Measurements from ENCODE around the gene KCNE3. TPM values are rescaled to one million over a fixed set of nuclear protein-coding genes. Genes with fewer than 3 reads are reported as not detected.

KCNE3 gene
- total and polyA plus RNA-seq, 2 of the 13 experiments (the other 11 are each of a cell fraction or from before 2014, with no cell fraction given), result 0.33 to 2.2 TPM

DNA sequence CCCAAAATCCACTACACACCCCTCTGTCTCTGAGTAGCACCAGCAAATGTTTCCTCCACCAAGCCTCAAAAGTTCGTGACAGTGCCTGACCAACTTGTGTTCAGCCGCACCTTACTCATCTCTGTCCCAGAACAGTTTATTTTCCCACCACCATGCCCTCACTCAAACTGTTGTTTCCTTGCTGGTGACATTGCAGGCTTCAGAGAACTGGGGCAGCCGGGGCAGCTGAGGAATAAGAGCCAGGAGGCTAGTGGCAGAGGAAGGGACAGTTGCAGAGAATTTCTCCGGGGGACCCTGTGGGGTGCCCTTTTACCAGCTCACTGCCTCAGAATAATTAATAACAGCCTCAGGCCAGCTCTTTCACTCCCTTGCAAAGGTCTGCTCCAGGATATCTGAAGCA is 709 bp upstream of the KCNE3 start (continued):
- TF ChIP-seq, protein P1, sequence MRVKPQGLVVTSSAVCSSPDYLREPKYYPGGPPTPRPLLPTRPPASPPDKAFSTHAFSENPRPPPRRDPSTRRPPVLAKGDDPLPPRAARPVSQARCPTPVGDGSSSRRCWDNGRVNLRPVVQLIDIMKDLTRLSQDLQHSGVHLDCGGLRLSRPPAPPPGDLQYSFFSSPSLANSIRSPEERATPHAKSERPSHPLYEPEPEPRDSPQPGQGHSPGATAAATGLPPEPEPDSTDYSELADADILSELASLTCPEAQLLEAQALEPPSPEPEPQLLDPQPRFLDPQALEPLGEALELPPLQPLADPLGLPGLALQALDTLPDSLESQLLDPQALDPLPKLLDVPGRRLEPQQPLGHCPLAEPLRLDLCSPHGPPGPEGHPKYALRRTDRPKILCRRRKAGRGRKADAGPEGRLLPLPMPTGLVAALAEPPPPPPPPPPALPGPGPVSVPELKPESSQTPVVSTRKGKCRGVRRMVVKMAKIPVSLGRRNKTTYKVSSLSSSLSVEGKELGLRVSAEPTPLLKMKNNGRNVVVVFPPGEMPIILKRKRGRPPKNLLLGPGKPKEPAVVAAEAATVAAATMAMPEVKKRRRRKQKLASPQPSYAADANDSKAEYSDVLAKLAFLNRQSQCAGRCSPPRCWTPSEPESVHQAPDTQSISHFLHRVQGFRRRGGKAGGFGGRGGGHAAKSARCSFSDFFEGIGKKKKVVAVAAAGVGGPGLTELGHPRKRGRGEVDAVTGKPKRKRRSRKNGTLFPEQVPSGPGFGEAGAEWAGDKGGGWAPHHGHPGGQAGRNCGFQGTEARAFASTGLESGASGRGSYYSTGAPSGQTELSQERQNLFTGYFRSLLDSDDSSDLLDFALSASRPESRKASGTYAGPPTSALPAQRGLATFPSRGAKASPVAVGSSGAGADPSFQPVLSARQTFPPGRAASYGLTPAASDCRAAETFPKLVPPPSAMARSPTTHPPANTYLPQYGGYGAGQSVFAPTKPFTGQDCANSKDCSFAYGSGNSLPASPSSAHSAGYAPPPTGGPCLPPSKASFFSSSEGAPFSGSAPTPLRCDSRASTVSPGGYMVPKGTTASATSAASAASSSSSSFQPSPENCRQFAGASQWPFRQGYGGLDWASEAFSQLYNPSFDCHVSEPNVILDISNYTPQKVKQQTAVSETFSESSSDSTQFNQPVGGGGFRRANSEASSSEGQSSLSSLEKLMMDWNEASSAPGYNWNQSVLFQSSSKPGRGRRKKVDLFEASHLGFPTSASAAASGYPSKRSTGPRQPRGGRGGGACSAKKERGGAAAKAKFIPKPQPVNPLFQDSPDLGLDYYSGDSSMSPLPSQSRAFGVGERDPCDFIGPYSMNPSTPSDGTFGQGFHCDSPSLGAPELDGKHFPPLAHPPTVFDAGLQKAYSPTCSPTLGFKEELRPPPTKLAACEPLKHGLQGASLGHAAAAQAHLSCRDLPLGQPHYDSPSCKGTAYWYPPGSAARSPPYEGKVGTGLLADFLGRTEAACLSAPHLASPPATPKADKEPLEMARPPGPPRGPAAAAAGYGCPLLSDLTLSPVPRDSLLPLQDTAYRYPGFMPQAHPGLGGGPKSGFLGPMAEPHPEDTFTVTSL (CRISPR knock-in tag; IDR thresholded peaks at IDR 0.05; ENCODE audit: borderline replicate concordance), result no peak
- no peak for TF ChIP-seq ZKSCAN1 (IDR thresholded peaks at IDR 0.05; ENCODE audit: low read length)
- TF ChIP-seq ZNF121 (CRISPR knock-in tag; IDR thresholded peaks at IDR 0.05), result no peak
- TF ChIP-seq JDP2 (CRISPR knock-in tag; IDR thresholded peaks at IDR 0.05; ENCODE audit: borderline replicate concordance), result no peak
- no peak for TF ChIP-seq CCDC6 (CRISPR knock-in tag; IDR thresholded peaks at IDR 0.05)
- no peak for TF ChIP-seq KDM5A (IDR thresholded peaks at IDR 0.05; ENCODE audit: borderline replicate concordance, low read length)
- TF ChIP-seq NR3C1 (CRISPR knock-in tag; IDR thresholded peaks at IDR 0.05), result no peak
- TF ChIP-seq, protein P2, sequence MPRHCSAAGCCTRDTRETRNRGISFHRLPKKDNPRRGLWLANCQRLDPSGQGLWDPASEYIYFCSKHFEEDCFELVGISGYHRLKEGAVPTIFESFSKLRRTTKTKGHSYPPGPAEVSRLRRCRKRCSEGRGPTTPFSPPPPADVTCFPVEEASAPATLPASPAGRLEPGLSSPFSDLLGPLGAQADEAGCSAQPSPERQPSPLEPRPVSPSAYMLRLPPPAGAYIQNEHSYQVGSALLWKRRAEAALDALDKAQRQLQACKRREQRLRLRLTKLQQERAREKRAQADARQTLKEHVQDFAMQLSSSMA (CRISPR knock-in tag; IDR thresholded peaks at IDR 0.05), result no peak
- TF ChIP-seq, protein P3, sequence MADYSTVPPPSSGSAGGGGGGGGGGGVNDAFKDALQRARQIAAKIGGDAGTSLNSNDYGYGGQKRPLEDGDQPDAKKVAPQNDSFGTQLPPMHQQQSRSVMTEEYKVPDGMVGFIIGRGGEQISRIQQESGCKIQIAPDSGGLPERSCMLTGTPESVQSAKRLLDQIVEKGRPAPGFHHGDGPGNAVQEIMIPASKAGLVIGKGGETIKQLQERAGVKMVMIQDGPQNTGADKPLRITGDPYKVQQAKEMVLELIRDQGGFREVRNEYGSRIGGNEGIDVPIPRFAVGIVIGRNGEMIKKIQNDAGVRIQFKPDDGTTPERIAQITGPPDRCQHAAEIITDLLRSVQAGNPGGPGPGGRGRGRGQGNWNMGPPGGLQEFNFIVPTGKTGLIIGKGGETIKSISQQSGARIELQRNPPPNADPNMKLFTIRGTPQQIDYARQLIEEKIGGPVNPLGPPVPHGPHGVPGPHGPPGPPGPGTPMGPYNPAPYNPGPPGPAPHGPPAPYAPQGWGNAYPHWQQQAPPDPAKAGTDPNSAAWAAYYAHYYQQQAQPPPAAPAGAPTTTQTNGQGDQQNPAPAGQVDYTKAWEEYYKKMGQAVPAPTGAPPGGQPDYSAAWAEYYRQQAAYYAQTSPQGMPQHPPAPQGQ (CRISPR knock-in tag; IDR thresholded peaks at IDR 0.05; ENCODE audit: borderline replicate concordance), result no peak
- no peak for TF ChIP-seq ZKSCAN8 (CRISPR knock-in tag; IDR thresholded peaks at IDR 0.05; ENCODE audit: borderline replicate concordance)
- TF ChIP-seq, protein P4, sequence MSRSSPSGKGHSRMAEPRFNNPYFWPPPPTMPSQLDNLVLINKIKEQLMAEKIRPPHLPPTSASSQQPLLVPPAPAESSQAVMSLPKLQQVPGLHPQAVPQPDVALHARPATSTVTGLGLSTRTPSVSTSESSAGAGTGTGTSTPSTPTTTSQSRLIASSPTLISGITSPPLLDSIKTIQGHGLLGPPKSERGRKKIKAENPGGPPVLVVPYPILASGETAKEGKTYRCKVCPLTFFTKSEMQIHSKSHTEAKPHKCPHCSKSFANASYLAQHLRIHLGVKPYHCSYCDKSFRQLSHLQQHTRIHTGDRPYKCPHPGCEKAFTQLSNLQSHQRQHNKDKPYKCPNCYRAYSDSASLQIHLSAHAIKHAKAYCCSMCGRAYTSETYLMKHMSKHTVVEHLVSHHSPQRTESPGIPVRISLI (CRISPR knock-in tag; IDR thresholded peaks at IDR 0.05; ENCODE audit: borderline replicate concordance), result no peak
- TF ChIP-seq SMAD9 (CRISPR knock-in tag; IDR thresholded peaks at IDR 0.05), result no peak
- no peak for TF ChIP-seq CBFB (CRISPR knock-in tag; IDR thresholded peaks at IDR 0.05)
- TF ChIP-seq, protein P5, sequence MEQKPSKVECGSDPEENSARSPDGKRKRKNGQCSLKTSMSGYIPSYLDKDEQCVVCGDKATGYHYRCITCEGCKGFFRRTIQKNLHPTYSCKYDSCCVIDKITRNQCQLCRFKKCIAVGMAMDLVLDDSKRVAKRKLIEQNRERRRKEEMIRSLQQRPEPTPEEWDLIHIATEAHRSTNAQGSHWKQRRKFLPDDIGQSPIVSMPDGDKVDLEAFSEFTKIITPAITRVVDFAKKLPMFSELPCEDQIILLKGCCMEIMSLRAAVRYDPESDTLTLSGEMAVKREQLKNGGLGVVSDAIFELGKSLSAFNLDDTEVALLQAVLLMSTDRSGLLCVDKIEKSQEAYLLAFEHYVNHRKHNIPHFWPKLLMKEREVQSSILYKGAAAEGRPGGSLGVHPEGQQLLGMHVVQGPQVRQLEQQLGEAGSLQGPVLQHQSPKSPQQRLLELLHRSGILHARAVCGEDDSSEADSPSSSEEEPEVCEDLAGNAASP (CRISPR knock-in tag; IDR thresholded peaks at IDR 0.05; ENCODE audit: borderline replicate concordance), result no peak

Data from HepG2 (cell line).